ENCODE measurements around the gene SMCO1.
"Not testable (repeated sequence)": the region's sequence is repeated elsewhere in the genome, so short reads cannot be mapped to it uniquely, and the experiment has no call there.

Gene SMCO1

GRCh38 chr3:196514913-196515621 is at the start of gene SMCO1:
Gene SMCO1 (minus strand): TSS chr3:196515346. CDS start chr3:196515209, 137 bp downstream.
- Mint-ChIP-seq H3K36me3 (peaks cover 8 to 15% of the 10 kb centered on the region in 2 donors), H3K27ac (no peak within 1 kb of the TSS), H3K27me3 (peaks cover 11 to 13% of the 10 kb centered on the region in 2 donors), H3K4me3 (no peak within 1 kb of the TSS), H3K4me1 (no peaks in the 10 kb centered on the region), H3K9me3 (peaks cover 14 to 24% of the 10 kb centered on the region in 2 donors)
- no peak for DNase-seq
- ATAC-seq (replicated peaks): no peak

- H3K4me1 Mint-ChIP-seq: peaks cover 7 to 26% of the 10 kb centered on the region in 2 donors
- ATAC-seq (replicated peaks): no peak
- DNase-seq: no peak
- H3K27me3 Mint-ChIP-seq: no peaks in the 10 kb centered on the region
- H3K27ac Mint-ChIP-seq: no peak overlapping the region
- H3K36me3 Mint-ChIP-seq: peaks cover 8 to 21% of the 10 kb centered on the region in 2 donors
- H3K9me3 Mint-ChIP-seq: no peaks in the 10 kb centered on the region
- H3K4me3 Mint-ChIP-seq: no peak overlapping the region
Observed at GRCh38 chr3:196563721-196564225, 48.6 kb upstream of the SMCO1 start.

GRCh38 chr3:196559826-196560225 is 44.7 kb upstream of the SMCO1 start:
- Mint-ChIP-seq H3K27me3 (no peaks in the 10 kb centered on the region), H3K27ac (no peak overlapping the region), H3K36me3 (peaks cover 8 to 23% of the 10 kb centered on the region in 2 donors), H3K4me1 (peaks cover 12 to 32% of the 10 kb centered on the region in 2 donors), H3K9me3 (no peaks in the 10 kb centered on the region), H3K4me3 (no peak overlapping the region)
- ATAC-seq (replicated peaks) (no peak), DNase-seq (no peak)

- H3K27me3 Mint-ChIP-seq: no peaks in the 10 kb centered on the region
- H3K4me3 Mint-ChIP-seq: no peak overlapping the region
- peaks cover 9 to 24% of the 10 kb centered on the region in 2 donors for H3K36me3 Mint-ChIP-seq
- H3K27ac Mint-ChIP-seq: no peak overlapping the region
- peaks cover 0 to 3% of the 10 kb centered on the region in 2 donors for H3K9me3 Mint-ChIP-seq
- no peak for ATAC-seq (replicated peaks)
- no peak for DNase-seq
- peaks cover 16 to 29% of the 10 kb centered on the region in 2 donors for H3K4me1 Mint-ChIP-seq
Observed at GRCh38 chr3:196558476-196558875, 43.3 kb upstream of the SMCO1 start.

- DNase-seq: no peak
Observed at GRCh38 chr3:196557236-196557635, 42.1 kb upstream of the SMCO1 start.

GRCh38 chr3:196555295-196555694 is 40.1 kb upstream of the SMCO1 start:
- peaks cover 1 to 5% of the 10 kb centered on the region in 2 donors for H3K9me3 Mint-ChIP-seq
- no peaks in the 10 kb centered on the region for H3K27me3 Mint-ChIP-seq
- ATAC-seq (replicated peaks) (no peak), DNase-seq (no peak)
- peaks cover 12 to 21% of the 10 kb centered on the region in 2 donors for H3K36me3 Mint-ChIP-seq
- peak overlapping the region; percentile 22 for H3K27ac Mint-ChIP-seq
- peaks cover 16 to 26% of the 10 kb centered on the region in 2 donors for H3K4me1 Mint-ChIP-seq
- H3K4me3 Mint-ChIP-seq: no peak overlapping the region

More at GRCh38 chr3:196557236-196557635, 42.1 kb upstream of the SMCO1 start:
- Mint-ChIP-seq H3K9me3 (peaks cover 0 to 3% of the 10 kb centered on the region in 2 donors), H3K27me3 (no peaks in the 10 kb centered on the region), H3K27ac (peak overlapping the region; percentile 26), H3K4me1 (peaks cover 16 to 29% of the 10 kb centered on the region in 2 donors), H3K36me3 (peaks cover 9 to 24% of the 10 kb centered on the region in 2 donors), H3K4me3 (no peak overlapping the region)
- peak in 1 of 2 donors; percentile 10 for ATAC-seq (replicated peaks)

GRCh38 chr3:196554205-196554604 is 39.1 kb upstream of the SMCO1 start:
- Mint-ChIP-seq H3K4me3 (peak overlapping the region; percentile 47 to 48), H3K27me3 (no peaks in the 10 kb centered on the region), H3K36me3 (peaks cover 12 to 17% of the 10 kb centered on the region in 2 donors), H3K9me3 (peaks cover 10 to 11% of the 10 kb centered on the region in 2 donors), H3K4me1 (peaks cover 14 to 23% of the 10 kb centered on the region in 2 donors), H3K27ac (peak overlapping the region; percentile 72)
- DNase-seq: no peak
- peak; percentile 52 to 67 for ATAC-seq (replicated peaks)

GRCh38 chr3:196553551-196553950 is 38.4 kb upstream of the SMCO1 start:
- no peaks in the 10 kb centered on the region for H3K27me3 Mint-ChIP-seq
- H3K4me1 Mint-ChIP-seq: peaks cover 14 to 23% of the 10 kb centered on the region in 2 donors
- no peak for DNase-seq
- no peak for ATAC-seq (replicated peaks)
- peaks cover 12% of the 10 kb centered on the region in 2 donors for H3K9me3 Mint-ChIP-seq
- H3K4me3 Mint-ChIP-seq: no peak overlapping the region
- no peak overlapping the region for H3K27ac Mint-ChIP-seq
- H3K36me3 Mint-ChIP-seq: peaks cover 11 to 14% of the 10 kb centered on the region in 2 donors

GRCh38 chr3:196552253-196552652 is 37.1 kb upstream of the SMCO1 start:
- no peak overlapping the region for H3K27ac Mint-ChIP-seq
- peaks cover 14 to 22% of the 10 kb centered on the region in 2 donors for H3K4me1 Mint-ChIP-seq
- no peak for DNase-seq
- ATAC-seq (replicated peaks): no peak
- H3K9me3 Mint-ChIP-seq: peaks cover 17% of the 10 kb centered on the region in 2 donors
- peaks cover 17 to 19% of the 10 kb centered on the region in 2 donors for H3K36me3 Mint-ChIP-seq
- H3K27me3 Mint-ChIP-seq: no peaks in the 10 kb centered on the region
- no peak overlapping the region for H3K4me3 Mint-ChIP-seq

- H3K27me3 Mint-ChIP-seq; H3K27ac Mint-ChIP-seq; DNase-seq; H3K4me3 Mint-ChIP-seq; ATAC-seq (replicated peaks): not testable (repeated sequence)
- peaks cover 17% of the 10 kb centered on the region in 2 donors for H3K9me3 Mint-ChIP-seq
- H3K4me1 Mint-ChIP-seq: peaks cover 7 to 11% of the 10 kb centered on the region in 2 donors
- H3K36me3 Mint-ChIP-seq: peaks cover 15 to 17% of the 10 kb centered on the region in 2 donors
Observed at GRCh38 chr3:196550172-196550571, 35.0 kb upstream of the SMCO1 start.

GRCh38 chr3:196549312-196549711 is 34.2 kb upstream of the SMCO1 start:
- DNase-seq: not testable (repeated sequence)

GRCh38 chr3:196547067-196547466 is 31.9 kb upstream of the SMCO1 start:
- peaks cover 9 to 12% of the 10 kb centered on the region in 2 donors for H3K36me3 Mint-ChIP-seq
- peaks cover 5 to 10% of the 10 kb centered on the region in 2 donors for H3K27me3 Mint-ChIP-seq
- DNase-seq (no peak), ATAC-seq (replicated peaks) (no peak)
- no peak overlapping the region for H3K27ac Mint-ChIP-seq
- peaks cover 15 to 17% of the 10 kb centered on the region in 2 donors for H3K9me3 Mint-ChIP-seq
- H3K4me3 Mint-ChIP-seq: no peak overlapping the region
- H3K4me1 Mint-ChIP-seq: peaks cover 0 to 8% of the 10 kb centered on the region in 2 donors

More at GRCh38 chr3:196549312-196549711, 34.2 kb upstream of the SMCO1 start:
- H3K4me1 Mint-ChIP-seq; H3K27ac Mint-ChIP-seq; ATAC-seq (replicated peaks); H3K4me3 Mint-ChIP-seq; H3K27me3 Mint-ChIP-seq: not testable (repeated sequence)
- Mint-ChIP-seq H3K36me3 (peaks cover 12 to 13% of the 10 kb centered on the region in 2 donors), H3K9me3 (peaks cover 16 to 17% of the 10 kb centered on the region in 2 donors)

GRCh38 chr3:196546537-196546936 is 31.4 kb upstream of the SMCO1 start:
- peaks cover 9 to 10% of the 10 kb centered on the region in 2 donors for H3K36me3 Mint-ChIP-seq
- H3K27ac Mint-ChIP-seq: no peak overlapping the region
- ATAC-seq (replicated peaks) (no peak), DNase-seq (no peak)
- peaks cover 5 to 10% of the 10 kb centered on the region in 2 donors for H3K27me3 Mint-ChIP-seq
- H3K9me3 Mint-ChIP-seq: peaks cover 13 to 17% of the 10 kb centered on the region in 2 donors
- peaks cover 0 to 8% of the 10 kb centered on the region in 2 donors for H3K4me1 Mint-ChIP-seq
- no peak overlapping the region for H3K4me3 Mint-ChIP-seq

GRCh38 chr3:196544491-196544992 is 29.4 kb upstream of the SMCO1 start:
- Mint-ChIP-seq H3K27me3 (peaks cover 5 to 10% of the 10 kb centered on the region in 2 donors), H3K4me1 (peaks cover 0 to 8% of the 10 kb centered on the region in 2 donors)
- no peak for DNase-seq

More at GRCh38 chr3:196544491-196544992, 29.4 kb upstream of the SMCO1 start:
- no peak overlapping the region for H3K27ac Mint-ChIP-seq
- H3K9me3 Mint-ChIP-seq: peaks cover 9 to 10% of the 10 kb centered on the region in 2 donors
- peaks cover 7 to 9% of the 10 kb centered on the region in 2 donors for H3K36me3 Mint-ChIP-seq
- H3K4me3 Mint-ChIP-seq: no peak overlapping the region
- ATAC-seq (replicated peaks): peak in 1 of 2 donors; percentile 27

Measured in stimulated activated naive B cell treated with anti-CD40 and anti-IgM and Interleukin-4, amounts not matched to agents 10 μg/mL and 1 μg/mL and 100 μg/mL, for 72 hours (primary cell).